IMR-90 (cell line): ENCODE results near the gene CHN2. TPM values are rescaled to one million over a fixed set of nuclear protein-coding genes. Genes with fewer than 3 reads are reported as not detected.

Experiments used
- ATAC-seq: fragments of 200-7000 bp; cut with Tn5 transposase; 2 replicates; pipeline ENCODE4 v1.9.1; 2020; ENCODE audit warnings: low read depth, mild to moderate bottlenecking, moderate library complexity
- BruUV-seq: library from RNA; stranded (reverse); fragments of 400-500 nt; replicated peaks from 2 replicates; lab custom pipeline; 2021; lab: Mats Ljungman, UMichigan
- CTCF ChIA-PET: fragments of 300-600 bp; formaldehyde crosslinking; extraction: SDS; loops from one replicate; lab custom pipeline; 2021; ENCODE audit warnings: antibody characterized with exemption; lab: Yijun Ruan, JAX
- POLR2A ChIA-PET: fragments of 300-600 bp; sonication (Branson Sonifier 250); formaldehyde crosslinking; loops from one replicate; lab custom pipeline; 2022; ENCODE audit warnings: antibody characterized with exemption; ENCODE audit not compliant: unreplicated experiment; lab: Charles Lee
- DNase-seq: peaks from one replicate; pipeline ENCODE4 v3.0.0; 2013
- H2AFZ ChIP-seq: replicated peaks from 2 replicates; pipeline ENCODE3; 2013; ENCODE audit warnings: low read length, mild to moderate bottlenecking; ENCODE audit not compliant: poor library complexity
- H2AK5ac ChIP-seq: 2 replicates; pipeline ENCODE4 v1.6.1; 2013; ENCODE audit warnings: low read depth, low read length, inconsistent platforms
- H2AK9ac ChIP-seq: replicated peaks from 2 replicates; pipeline ENCODE3; 2013; ENCODE audit warnings: mild to moderate bottlenecking, low read depth, low read length, moderate library complexity; ENCODE audit not compliant: poor library complexity
- H2BK120ac ChIP-seq: 2 replicates; pipeline ENCODE4 v1.6.1; 2013; ENCODE audit warnings: low read depth, low read length, inconsistent platforms
- H2BK15ac ChIP-seq: 3 replicates; pipeline ENCODE4 v1.6.1; 2013; ENCODE audit warnings: low read depth, low read length, inconsistent platforms
- H2BK20ac ChIP-seq: 2 replicates; pipeline ENCODE4 v1.6.1; 2013; ENCODE audit warnings: low read depth, mild to moderate bottlenecking, inconsistent platforms, low read length, moderate library complexity
- H2BK5ac ChIP-seq: 2 replicates; pipeline ENCODE4 v1.6.1; 2013; ENCODE audit warnings: mild to moderate bottlenecking, low read depth, low read length, inconsistent platforms; ENCODE audit not compliant: poor library complexity, severe bottlenecking
- H3K14ac ChIP-seq: replicated peaks from 2 replicates; pipeline ENCODE4 v1.6.1; 2013; ENCODE audit warnings: low read depth, low read length, inconsistent platforms
- H3K18ac ChIP-seq: 2 replicates; pipeline ENCODE4 v1.6.1; 2013; ENCODE audit warnings: low read depth, low read length, control low read depth
- H3K23ac ChIP-seq: 2 replicates; pipeline ENCODE4 v1.6.1; 2013; ENCODE audit warnings: low read depth, low read length, inconsistent platforms
- H3K27ac ChIP-seq: 2 replicates; pipeline ENCODE4 v1.5.1; 2013; ENCODE audit warnings: mild to moderate bottlenecking, control low read depth, low read length; ENCODE audit not compliant: insufficient read depth
- H3K27me3 ChIP-seq: 2 replicates; pipeline ENCODE4 v1.6.1; 2013; ENCODE audit warnings: low read length; ENCODE audit not compliant: control insufficient read depth, insufficient read depth
- H3K36me3 ChIP-seq: 2 replicates; pipeline ENCODE4 v1.6.1; 2013; ENCODE audit warnings: low read length, mixed read lengths; ENCODE audit not compliant: control insufficient read depth, insufficient read depth
- H3K4ac ChIP-seq: 2 replicates; pipeline ENCODE4 v1.6.1; 2013; ENCODE audit warnings: low read depth, low read length, inconsistent platforms
- H3K4me1 ChIP-seq: 2 replicates; pipeline ENCODE4 v1.6.1; 2013; ENCODE audit warnings: low read length, mixed read lengths; ENCODE audit not compliant: control insufficient read depth, insufficient read depth
- H3K4me2 ChIP-seq: 2 replicates; pipeline ENCODE4 v1.6.1; 2013; ENCODE audit warnings: low read depth, mild to moderate bottlenecking, control low read depth, low read length, moderate library complexity
- H3K4me3 ChIP-seq: 2 replicates; pipeline ENCODE4 v1.5.1; 2013; ENCODE audit warnings: low read depth, mild to moderate bottlenecking, control low read depth, low read length, moderate library complexity; ENCODE audit not compliant: insufficient read depth
- H3K56ac ChIP-seq: 2 replicates; pipeline ENCODE4 v1.6.1; 2013; ENCODE audit warnings: low read length, inconsistent platforms; ENCODE audit not compliant: insufficient read depth; ENCODE audit errors: extremely low read depth
- H3K79me1 ChIP-seq, 2 experiments: 2 replicates each; pipeline ENCODE4 v1.6.1; 2013; ENCODE audit warnings: low read length in 2 of 2, inconsistent platforms in 1 of 2, low read depth in 1 of 2
- H3K9ac ChIP-seq: 2 replicates; pipeline ENCODE4 v1.6.1; 2013; ENCODE audit warnings: low read depth, low read length, control low read depth
- H3K9me1 ChIP-seq: 2 replicates; pipeline ENCODE4 v1.6.1; 2013; ENCODE audit warnings: low read length, inconsistent platforms; ENCODE audit not compliant: insufficient read depth
- H3K9me3 ChIP-seq: 2 replicates; pipeline ENCODE4 v1.6.1; 2013; ENCODE audit warnings: low read length; ENCODE audit not compliant: control insufficient read depth, insufficient read depth
- H4K20me1 ChIP-seq: 2 replicates; pipeline ENCODE4 v1.6.1; 2013; ENCODE audit warnings: low read length, inconsistent platforms; ENCODE audit not compliant: insufficient read depth
- H4K5ac ChIP-seq: 2 replicates; pipeline ENCODE4 v1.6.1; 2013; ENCODE audit warnings: mild to moderate bottlenecking, low read depth, low read length, control low read depth
- H4K8ac ChIP-seq, 2 experiments: 2 replicates each; pipeline ENCODE4 v1.6.1; 2013; ENCODE audit warnings: low read depth in 2 of 2, low read length in 2 of 2, control low read depth in 1 of 2, inconsistent platforms in 1 of 2
- H4K91ac ChIP-seq: 2 replicates; pipeline ENCODE4 v1.6.1; 2013; ENCODE audit warnings: low read depth, low read length, inconsistent platforms; ENCODE audit not compliant: insufficient read depth
- BHLHE40 ChIP-seq: fragments of 150-350 bp; IDR thresholded peaks from 2 replicates; pipeline ENCODE4 v1.6.1; 2016; ENCODE audit warnings: mild to moderate bottlenecking, low read depth, low read length
- CEBPB ChIP-seq: IDR thresholded peaks from 2 replicates; pipeline ENCODE4 v1.6.1; 2012; ENCODE audit warnings: low read depth, low read length, improper control_type of control experiment
- ELK1 ChIP-seq: fragments of 150-350 bp; IDR thresholded peaks from 2 replicates; pipeline ENCODE4 v1.6.1; 2016; ENCODE audit warnings: low read depth, mild to moderate bottlenecking, low read length, moderate library complexity, borderline replicate concordance
- NFE2L2 ChIP-seq: fragments of 150-350 bp; IDR thresholded peaks from 2 replicates; pipeline ENCODE4 v1.6.1; 2016; ENCODE audit warnings: low read depth, mild to moderate bottlenecking, low read length
- SMC3 ChIP-seq: fragments of 150-350 bp; IDR thresholded peaks from 2 replicates; pipeline ENCODE4 v1.6.1; 2016; ENCODE audit warnings: low read depth, mild to moderate bottlenecking, antibody characterized with exemption, low read length, moderate library complexity
- WGBS, 2 experiments: methylation state at CpG; one replicate each; pipeline versions ENCODE4 v1.1.5 to v1.1.7; 2013; ENCODE audit warnings: missing lambda C conversion rate in 2 of 2; ENCODE audit not compliant: insufficient read length in 1 of 2; ENCODE audit errors: extremely low coverage in 2 of 2; 5-methylcytosine and 5-hydroxymethylcytosine counted together
- dilution Hi-C: fragments of 300-500 bp; cut with HindIII; formaldehyde crosslinking; loops from one replicate; pipeline ENCODE4 v1.14.3; 2018; ENCODE audit warnings: low sequenced_read_pairs; ENCODE audit not compliant: unreplicated experiment
- in situ Hi-C: fragments of 300-500 bp; cut with MboI; formaldehyde crosslinking; loops from 3 replicates; pipeline ENCODE4 v1.14.3; 2019; ENCODE audit warnings: low sequenced_read_pairs, inconsistent platforms, mixed read lengths
- intact Hi-C: fragments of 100-400 bp; cut with micrococcal nuclease; formaldehyde crosslinking; loops from 2 replicates; pipeline ENCODE4 v1.10.0; 2022
- polyA plus RNA-seq, 3 experiments: library from polyadenylated mRNA; depleted of rRNA; stranded (reverse); fragments of >200 nt; gene quantifications; 2 replicates each; pipeline ENCODE4 v1.2.3, GENCODE V29; 2012; ENCODE audit warnings: low replicate concordance in 1 of 3
- total RNA-seq: library from RNA; depleted of rRNA; stranded (reverse); fragments of >200 nt; gene quantifications from 2 replicates; pipeline ENCODE4 v1.2.3, GENCODE V29; 2012

Gene CHN2
- total and polyA plus RNA-seq, 2 of the 4 experiments (the other 2 are of a cell fraction) = not detected

- Histone ChIP-seq H2BK5ac (no peak overlapping the region), H4K8ac (no peak overlapping the region), H3K27me3 (no peaks in the 10 kb centered on the region), H3K56ac (no peak overlapping the region), H3K9me1 (no peaks in the 10 kb centered on the region), H2BK15ac (no peak overlapping the region), H4K91ac (no peak overlapping the region), H2BK20ac (no peak overlapping the region), H3K9ac (no peak overlapping the region), H3K36me3 (no peaks in the 10 kb centered on the region), H2AFZ (no peak overlapping the region), H3K18ac (no peak overlapping the region), H3K4me1 (no peaks in the 10 kb centered on the region), H2AK5ac (no peak overlapping the region), H3K79me1 (no peaks in the 10 kb centered on the region), H3K14ac (no peak overlapping the region), H2AK9ac (no peak overlapping the region), H4K20me1 (no peaks in the 10 kb centered on the region), H4K5ac (no peak overlapping the region), H3K4me3 (no peak overlapping the region), H3K23ac (no peak overlapping the region), H3K27ac (no peak overlapping the region), H3K9me3 (no peaks in the 10 kb centered on the region), H3K4ac (no peak overlapping the region), H3K4me2 (no peak overlapping the region), H2BK120ac (no peak overlapping the region)
- ATAC-seq (no peak), DNase-seq (peak; percentile 31)
- ChIA-PET CTCF (no interaction called here), POLR2A (no interaction called here)
- dilution Hi-C loops (no loop called here), in situ Hi-C loops (no loop called here), intact Hi-C loops (no loop called here)
- no TSS peak for BruUV-seq
- WGBS, 2 experiments = no CpG with 5 or more reads among the region's 1 CpG
- no peak for TF ChIP-seq CEBPB
- no peak for TF ChIP-seq NFE2L2
- no peak for TF ChIP-seq SMC3
- no peak for TF ChIP-seq ELK1
- TF ChIP-seq BHLHE40 = no peak
Observed at GRCh38 chr7:29287366-29287765, 92.8 kb downstream of the CHN2 start.
